Astrocyte (in vitro differentiated cells and primary cell): ENCODE measurements around the gene KLK3. TPM values are rescaled to one million over a fixed set of nuclear protein-coding genes. Genes with fewer than 3 reads are reported as not detected.

Experiments used
- DNase-seq: peaks from one replicate; pipeline ENCODE4 v3.0.0-alpha.2; 2010; ENCODE audit warnings: low read depth
- FAIRE-seq: peaks from 2 replicates; lab custom pipeline; 2011; peaks lifted over from hg19 to GRCh38; lab: Jason Lieb, UNC
- H2AFZ ChIP-seq: 2 replicates; pipeline ENCODE4 v1.6.0; 2012; ENCODE audit warnings: low read depth, low read length, inconsistent platforms
- H3K27ac ChIP-seq: 2 replicates; pipeline ENCODE4 v1.5.1; 2011; ENCODE audit warnings: low read depth, low read length, inconsistent platforms
- H3K27me3 ChIP-seq: 2 replicates; pipeline ENCODE4 v1.6.0; 2011; ENCODE audit warnings: low read length, inconsistent platforms; ENCODE audit not compliant: insufficient read depth
- H3K36me3 ChIP-seq: 2 replicates; pipeline ENCODE4 v1.5.1; 2011; ENCODE audit warnings: low read length, inconsistent platforms; ENCODE audit not compliant: insufficient read depth
- H3K4me1 ChIP-seq: 2 replicates; pipeline ENCODE4 v1.5.1; 2011; ENCODE audit warnings: low read length, inconsistent platforms; ENCODE audit not compliant: insufficient read depth
- H3K4me2 ChIP-seq: 2 replicates; pipeline ENCODE4 v1.6.0; 2012; ENCODE audit warnings: low read length, inconsistent platforms
- H3K4me3 ChIP-seq: 2 replicates; pipeline ENCODE4 v1.5.1; 2011; ENCODE audit warnings: low read depth, mild to moderate bottlenecking, low read length, inconsistent platforms; ENCODE audit not compliant: insufficient read depth
- H3K79me2 ChIP-seq: 2 replicates; pipeline ENCODE4 v1.6.0; 2012; ENCODE audit warnings: mild to moderate bottlenecking, low read length, inconsistent platforms; ENCODE audit not compliant: insufficient read depth
- H3K9ac ChIP-seq: 2 replicates; pipeline ENCODE4 v1.6.0; 2012; ENCODE audit warnings: mild to moderate bottlenecking, low read length, inconsistent platforms
- H3K9me3 ChIP-seq: 2 replicates; pipeline ENCODE4 v1.5.1; 2012; ENCODE audit warnings: low read depth, mild to moderate bottlenecking, low read length, inconsistent platforms; ENCODE audit not compliant: insufficient read depth
- H4K20me1 ChIP-seq: 2 replicates; pipeline ENCODE4 v1.6.0; 2012; ENCODE audit warnings: low read length, inconsistent platforms; ENCODE audit not compliant: insufficient read depth
- H3K27ac Mint-ChIP-seq: one replicate; pipeline ENCODE4 v1.8.0; 2021; ENCODE audit warnings: mild to moderate bottlenecking, mixed read lengths; ENCODE audit not compliant: unreplicated experiment
- H3K27me3 Mint-ChIP-seq: one replicate; pipeline ENCODE4 v1.8.0; 2021; ENCODE audit warnings: low read depth, mixed read lengths; ENCODE audit not compliant: unreplicated experiment
- H3K36me3 Mint-ChIP-seq: one replicate; pipeline ENCODE4 v1.8.0; 2021; ENCODE audit warnings: low read depth, mixed read lengths; ENCODE audit not compliant: unreplicated experiment
- H3K4me1 Mint-ChIP-seq: one replicate; pipeline ENCODE4 v1.8.0; 2021; ENCODE audit warnings: low read depth, mixed read lengths; ENCODE audit not compliant: unreplicated experiment
- H3K4me3 Mint-ChIP-seq: one replicate; pipeline ENCODE4 v1.8.0; 2021; ENCODE audit warnings: mild to moderate bottlenecking, moderate library complexity, mixed read lengths; ENCODE audit not compliant: unreplicated experiment
- H3K9me3 Mint-ChIP-seq: one replicate; pipeline ENCODE4 v1.8.0; 2021; ENCODE audit warnings: mild to moderate bottlenecking, mixed read lengths; ENCODE audit not compliant: unreplicated experiment
- EZH2 ChIP-seq: IDR thresholded peaks from 2 replicates; pipeline ENCODE4 v1.6.1; 2012; ENCODE audit warnings: mild to moderate bottlenecking, low read length, inconsistent platforms; ENCODE audit not compliant: insufficient read depth
- total RNA-seq: library from RNA; stranded (reverse); gene quantifications from 2 replicates; pipeline ENCODE4 v1.2.1, GENCODE V29; 2021
- TF ChIP-seq, protein P1 (sequence below): IDR thresholded peaks from 2 replicates; pipeline ENCODE4 v1.5.1; 2011; ENCODE audit warnings: low read depth, mild to moderate bottlenecking, inconsistent platforms, low read length, moderate library complexity; ENCODE audit not compliant: insufficient read depth

KLK3 gene
- total RNA-seq, 1 donor from 2014 or later = not detected

- Mint-ChIP-seq H3K4me3 (no peak overlapping the region), H3K27ac (no peak overlapping the region)
- H2AFZ ChIP-seq = no peak overlapping the region
These were observed 33.5 kb upstream of the KLK3 start for GRCh38 chr19:50821248-50821612.

DNA sequence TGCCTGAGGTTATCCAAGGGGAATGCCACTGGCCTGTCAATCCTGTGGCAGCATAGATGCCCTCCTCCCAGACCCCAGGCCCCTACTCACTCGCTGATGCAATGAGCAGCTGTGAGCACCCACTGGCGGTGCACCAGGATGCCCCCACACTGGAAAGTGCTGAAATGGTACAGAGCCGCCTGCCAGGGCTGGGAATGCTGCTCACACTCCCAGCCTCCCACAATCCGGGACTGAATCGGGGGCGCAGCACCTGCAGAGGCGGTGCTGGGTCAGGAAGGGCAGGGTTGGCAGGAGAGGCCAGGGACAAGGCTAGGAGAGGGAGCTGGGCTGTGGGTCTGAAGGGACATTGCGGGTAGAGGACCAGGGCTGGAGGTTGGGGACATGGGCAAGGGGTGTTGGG lies 33.1 kb upstream of the KLK3 start:
- Histone ChIP-seq H3K27me3 (peaks cover 5% of the 10 kb centered on the region), H3K4me3 (no peak overlapping the region), H4K20me1 (no peaks in the 10 kb centered on the region), H3K79me2 (no peaks in the 10 kb centered on the region), H3K27ac (no peak overlapping the region), H3K9ac (no peak overlapping the region), H3K4me1 (no peaks in the 10 kb centered on the region), H3K9me3 (no peaks in the 10 kb centered on the region), H3K36me3 (no peaks in the 10 kb centered on the region), H3K4me2 (no peak overlapping the region), H2AFZ (no peak overlapping the region)
- no peak for DNase-seq
- H3K27me3 Mint-ChIP-seq = peaks cover 76% of the 10 kb centered on the region
- no peaks in the 10 kb centered on the region for H3K4me1 Mint-ChIP-seq
- H3K4me3 Mint-ChIP-seq = no peak overlapping the region
- TF ChIP-seq EZH2 = no peak
- TF ChIP-seq, protein P1, sequence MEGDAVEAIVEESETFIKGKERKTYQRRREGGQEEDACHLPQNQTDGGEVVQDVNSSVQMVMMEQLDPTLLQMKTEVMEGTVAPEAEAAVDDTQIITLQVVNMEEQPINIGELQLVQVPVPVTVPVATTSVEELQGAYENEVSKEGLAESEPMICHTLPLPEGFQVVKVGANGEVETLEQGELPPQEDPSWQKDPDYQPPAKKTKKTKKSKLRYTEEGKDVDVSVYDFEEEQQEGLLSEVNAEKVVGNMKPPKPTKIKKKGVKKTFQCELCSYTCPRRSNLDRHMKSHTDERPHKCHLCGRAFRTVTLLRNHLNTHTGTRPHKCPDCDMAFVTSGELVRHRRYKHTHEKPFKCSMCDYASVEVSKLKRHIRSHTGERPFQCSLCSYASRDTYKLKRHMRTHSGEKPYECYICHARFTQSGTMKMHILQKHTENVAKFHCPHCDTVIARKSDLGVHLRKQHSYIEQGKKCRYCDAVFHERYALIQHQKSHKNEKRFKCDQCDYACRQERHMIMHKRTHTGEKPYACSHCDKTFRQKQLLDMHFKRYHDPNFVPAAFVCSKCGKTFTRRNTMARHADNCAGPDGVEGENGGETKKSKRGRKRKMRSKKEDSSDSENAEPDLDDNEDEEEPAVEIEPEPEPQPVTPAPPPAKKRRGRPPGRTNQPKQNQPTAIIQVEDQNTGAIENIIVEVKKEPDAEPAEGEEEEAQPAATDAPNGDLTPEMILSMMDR = no peak
- H3K36me3 Mint-ChIP-seq = peaks cover 2% of the 10 kb centered on the region
- H3K9me3 Mint-ChIP-seq = peaks cover 12% of the 10 kb centered on the region
- H3K27ac Mint-ChIP-seq = no peak overlapping the region
- no peak for FAIRE-seq

More at GRCh38 chr19:50821248-50821612, 33.5 kb upstream of the KLK3 start:
- no peaks in the 10 kb centered on the region for H3K9me3 ChIP-seq
- Mint-ChIP-seq H3K27me3 (peaks cover 77% of the 10 kb centered on the region), H3K36me3 (peaks cover 2% of the 10 kb centered on the region), H3K9me3 (peaks cover 12% of the 10 kb centered on the region), H3K4me1 (no peaks in the 10 kb centered on the region)
- no peak overlapping the region for H3K27ac ChIP-seq
- FAIRE-seq (no peak), DNase-seq (no peak)
- H3K4me1 ChIP-seq = no peaks in the 10 kb centered on the region
- H3K36me3 ChIP-seq = no peaks in the 10 kb centered on the region
- H4K20me1 ChIP-seq = no peaks in the 10 kb centered on the region
- TF ChIP-seq, protein P1 = no peak
- TF ChIP-seq EZH2 = no peak
- H3K79me2 ChIP-seq = no peaks in the 10 kb centered on the region
- H3K4me2 ChIP-seq = no peak overlapping the region
- H3K4me3 ChIP-seq = no peak overlapping the region
- H3K27me3 ChIP-seq = peaks cover 5% of the 10 kb centered on the region
- no peak overlapping the region for H3K9ac ChIP-seq

GRCh38 chr19:50822661-50823208 lies 32.0 kb upstream of the KLK3 start:
- peaks cover 75% of the 10 kb centered on the region for H3K27me3 Mint-ChIP-seq
- DNase-seq (no peak), FAIRE-seq (no peak)

More at GRCh38 chr19:50822661-50823208, 32.0 kb upstream of the KLK3 start:
- Histone ChIP-seq H3K79me2 (no peaks in the 10 kb centered on the region), H3K27ac (no peak overlapping the region), H3K27me3 (peaks cover 5% of the 10 kb centered on the region), H3K9me3 (no peaks in the 10 kb centered on the region), H3K36me3 (no peaks in the 10 kb centered on the region), H3K4me3 (no peak overlapping the region), H3K4me2 (no peak overlapping the region), H3K4me1 (no peaks in the 10 kb centered on the region), H3K9ac (no peak overlapping the region), H4K20me1 (no peaks in the 10 kb centered on the region), H2AFZ (no peak overlapping the region)
- Mint-ChIP-seq H3K4me3 (no peak overlapping the region), H3K36me3 (peaks cover 2% of the 10 kb centered on the region), H3K9me3 (peaks cover 16% of the 10 kb centered on the region), H3K27ac (no peak overlapping the region), H3K4me1 (no peaks in the 10 kb centered on the region)
- TF ChIP-seq EZH2 = no peak
- TF ChIP-seq, protein P1 = no peak
